ENCODE results near the gene CCDC144A.
"Not testable (repeated sequence)": the region's sequence is repeated elsewhere in the genome, so short reads cannot be mapped to it uniquely, and the experiment has no call there.

DNA sequence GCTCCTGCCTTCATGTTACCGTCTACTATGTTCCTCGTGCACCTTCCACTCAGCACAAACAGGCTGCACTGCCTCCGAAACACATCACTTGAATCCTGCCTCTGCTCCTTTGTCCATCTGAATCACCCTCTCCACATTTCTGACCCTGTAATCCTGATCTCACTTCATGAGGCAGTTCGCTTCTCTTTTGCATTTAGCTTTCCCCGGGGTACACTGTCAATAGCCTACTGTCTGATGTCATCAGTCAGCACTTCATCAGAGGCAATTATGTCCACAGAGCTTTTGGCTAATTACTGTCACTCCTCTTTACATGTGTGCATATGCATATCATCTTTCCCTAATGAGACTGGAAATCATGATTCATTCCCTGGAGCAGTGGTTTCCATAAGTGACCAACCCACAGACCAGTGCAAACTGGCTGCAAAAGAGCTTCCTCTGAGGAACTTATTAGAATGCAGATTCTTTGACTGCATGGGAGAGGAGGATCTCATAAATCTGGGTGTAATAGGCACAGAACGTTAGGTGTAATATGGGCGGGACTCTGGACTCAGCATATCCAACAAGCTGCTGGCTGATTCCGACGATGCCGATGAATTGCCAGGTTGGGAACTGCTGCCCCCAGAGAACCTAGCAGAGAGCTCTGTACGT is 99.0 kb downstream of the CCDC144A start:
- TF ChIP-seq POLR2A, CTCF (IDR thresholded peaks at IDR 0.05): not testable (repeated sequence)

All from transverse colon (tissue), 3 donors.